GM12878 (cell line): ENCODE measurements around the gene IRX4. TPM values are rescaled to one million over a fixed set of nuclear protein-coding genes. Genes with fewer than 3 reads are reported as not detected.

Experiments used
- ATAC-seq: fragments of 200-7000 bp; cut with Tn5 transposase; 3 replicates; pipeline ENCODE4 v1.9.1; 2020; ENCODE audit warnings: mild to moderate bottlenecking, moderate library complexity
- BruUV-seq: library from RNA; stranded (reverse); fragments of 400-500 nt; replicated peaks from 2 replicates; lab custom pipeline; 2021; lab: Mats Ljungman, UMichigan
- CTCF ChIA-PET: fragments of 300-600 bp; sonication (Branson Sonifier 250); formaldehyde crosslinking; extraction: SDS; loops from one replicate; lab custom pipeline; 2021; ENCODE audit warnings: inconsistent platforms; lab: Yijun Ruan, JAX
- POLR2A ChIA-PET: fragments of 350-600 bp; formaldehyde crosslinking; extraction: SDS; loops from one replicate; lab custom pipeline; 2021; ENCODE audit warnings: inconsistent platforms; lab: Charles Lee
- RAD21 ChIA-PET: fragments of 300-600 bp; sonication (Branson Sonifier 250); formaldehyde crosslinking; loops from one replicate; lab custom pipeline; 2023; ENCODE audit warnings: antibody characterized with exemption; ENCODE audit not compliant: unreplicated experiment; lab: Charles Lee
- SMC1A ChIA-PET: fragments of 300-600 bp; sonication (Branson Sonifier 250); formaldehyde crosslinking; loops from one replicate; lab custom pipeline; 2023; ENCODE audit not compliant: unreplicated experiment, uncharacterized antibody; lab: Charles Lee
- DNase-seq: peaks from one replicate; pipeline ENCODE4 v3.0.0-alpha.2; 2011; ENCODE audit warnings: low read depth, low spot score
- FAIRE-seq: peaks from 3 replicates; lab custom pipeline; 2011; peaks lifted over from hg19 to GRCh38; lab: Jason Lieb, UNC
- H2AFZ ChIP-seq: 2 replicates; pipeline ENCODE4 v1.6.0; 2011; ENCODE audit warnings: low read depth, low read length, control low read depth; ENCODE audit not compliant: control insufficient read depth
- H3K27ac ChIP-seq: 2 replicates; pipeline ENCODE4 v1.5.1; 2011; ENCODE audit warnings: control low read depth; ENCODE audit not compliant: control insufficient read depth, insufficient read depth
- H3K27me3 ChIP-seq, 2 experiments: replicated peaks in 1 of 2; 2 replicates each; pipeline versions ENCODE4 v1.6.0 to v1.6.1; 2011; ENCODE audit warnings: low read length in 1 of 2; ENCODE audit not compliant: control insufficient read depth in 2 of 2, insufficient read depth in 2 of 2
- H3K36me3 ChIP-seq, 2 experiments: 2 replicates each; pipeline ENCODE4 v1.5.1; 2011; ENCODE audit warnings: low read length in 1 of 2; ENCODE audit not compliant: control insufficient read depth in 2 of 2, insufficient read depth in 2 of 2
- H3K4me1 ChIP-seq: 2 replicates; pipeline ENCODE4 v1.6.1; 2011; ENCODE audit warnings: mild to moderate bottlenecking, low read length, moderate library complexity, mixed read lengths; ENCODE audit not compliant: control insufficient read depth, insufficient read depth
- H3K4me2 ChIP-seq: 2 replicates; pipeline ENCODE4 v1.6.0; 2011; ENCODE audit warnings: control low read depth; ENCODE audit not compliant: control insufficient read depth, insufficient read depth
- H3K4me3 ChIP-seq: fragments of 200-600 bp; sonication (generic); 2 replicates; pipeline ENCODE4 v1.5.1; 2016
- H3K79me2 ChIP-seq: 2 replicates; pipeline ENCODE4 v1.6.0; 2011; ENCODE audit warnings: low read length; ENCODE audit not compliant: control insufficient read depth, insufficient read depth
- H3K9ac ChIP-seq: 2 replicates; pipeline ENCODE4 v1.8.0; 2011; ENCODE audit warnings: low read length, control low read depth, mixed read lengths; ENCODE audit not compliant: control insufficient read depth, insufficient read depth
- H3K9me3 ChIP-seq: replicated peaks from 3 replicates; pipeline ENCODE4 v1.5.1; 2011; ENCODE audit warnings: mild to moderate bottlenecking, low read length; ENCODE audit not compliant: control insufficient read depth, insufficient read depth
- H4K20me1 ChIP-seq: 2 replicates; pipeline ENCODE4 v1.6.0; 2011; ENCODE audit not compliant: control insufficient read depth, insufficient read depth
- HDAC6 ChIP-seq: fragments of 200-600 bp; sonication (generic); IDR thresholded peaks from one replicate; pipeline ENCODE4 v1.8.0; 2017; ENCODE audit warnings: antibody characterized with exemption; ENCODE audit not compliant: unreplicated experiment
- PBX3 ChIP-seq: IDR thresholded peaks from 2 replicates; pipeline ENCODE4 v1.6.1; 2011; ENCODE audit warnings: mild to moderate bottlenecking, low read depth, low read length, moderate library complexity; ENCODE audit not compliant: insufficient replicate concordance
- PML ChIP-seq: IDR thresholded peaks from 2 replicates; pipeline ENCODE4 v1.6.1; 2012; ENCODE audit warnings: low read length, inconsistent platforms
- PRDM15 ChIP-seq: fragments of 450-650 bp; formaldehyde crosslinking; IDR thresholded peaks from 2 replicates; pipeline ENCODE4 v1.4.0; 2020; ENCODE audit warnings: mild to moderate bottlenecking, moderate library complexity
- REST ChIP-seq: IDR thresholded peaks from 2 replicates; pipeline ENCODE4 v1.6.1; 2012; ENCODE audit warnings: mild to moderate bottlenecking, low read depth, low read length
- SUZ12 ChIP-seq: fragments of 200-600 bp; sonication (generic); IDR thresholded peaks from one replicate; pipeline ENCODE4 v1.6.1; 2018; ENCODE audit warnings: antibody characterized with exemption, mild to moderate bottlenecking; ENCODE audit not compliant: unreplicated experiment
- WGBS: methylation state at CpG from one replicate; pipeline ENCODE4 v1.1.6; 2016; ENCODE audit warnings: low lambda C conversion rate; ENCODE audit not compliant: insufficient replicate concordance, insufficient coverage; ENCODE audit errors: missing lambda C conversion rate; 5-methylcytosine and 5-hydroxymethylcytosine counted together
- in situ Hi-C: fragments of 300-500 bp; cut with MboI; formaldehyde crosslinking; loops from 9 replicates; pipeline ENCODE4 v1.14.3; 2018; ENCODE audit warnings: mixed read lengths
- intact Hi-C: fragments of 100-400 bp; cut with micrococcal nuclease; formaldehyde crosslinking; loops from one replicate; pipeline ENCODE4 v1.14.2; 2022; ENCODE audit not compliant: unreplicated experiment
- polyA plus RNA-seq, 11 experiments: library from polyadenylated mRNA; depleted of rRNA in 4 of 11; unstranded in 6 of 11; stranded (reverse) in 5 of 11; fragments of >200 nt; fragmentation: Nextera tagmentation in 4 of 11; fragmentation: Illumina TruSeq in 1 of 11; extraction: Ambion mirVana in 4 of 11; extraction: Trizol in 1 of 11; gene quantifications; 1 replicate in 1 of 11; 2 replicates in 10 of 11; pipeline versions ENCODE4 v1.2.1 to v1.2.3, GENCODE V29; 2011 to 2016; ENCODE audit warnings: inconsistent platforms in 2 of 11, missing spikeins in 2 of 11, low read depth in 1 of 11
- total RNA-seq, 4 experiments: library from RNA; depleted of rRNA in 3 of 4; stranded (reverse); fragments of >200 nt in 3 of 4; fragmentation: Illumina TruSeq in 1 of 4; extraction: Trizol in 1 of 4; gene quantifications; 2 replicates each; pipeline versions ENCODE4 v1.2.1 to v1.2.3, GENCODE V29; 2013 to 2021
- TF ChIP-seq, protein P1 (sequence below): fragments of 450-650 bp; IDR thresholded peaks from 2 replicates; pipeline ENCODE4 v1.6.1; 2017; ENCODE audit warnings: mild to moderate bottlenecking, moderate library complexity

The IRX4 gene
- total and polyA plus RNA-seq, 10 of the 15 experiments (the other 5 are each of a cell fraction or from before 2014, with no cell fraction given): not detected

GRCh38 chr5:1892211-1892610, 9.5 kb upstream of the IRX4 start:
- H4K20me1 ChIP-seq: no peaks in the 10 kb centered on the region
- no peak overlapping the region for H3K4me2 ChIP-seq
- in situ Hi-C loops (no loop called here), intact Hi-C loops (no loop called here)
- peaks cover 0 to 9% of the 10 kb centered on the region in 2 experiments; a peak in 2 of 4 replicates for H3K27me3 ChIP-seq
- no TSS peak for BruUV-seq
- ChIA-PET CTCF (no interaction called here), SMC1A (no interaction called here), POLR2A (no interaction called here), RAD21 (no interaction called here)
- H3K27ac ChIP-seq: no peak overlapping the region
- 30% methylated on average over 9 of the region's 9 CpGs for WGBS
- TF ChIP-seq SUZ12 (no peak), REST (no peak), HDAC6 (no peak), PBX3 (no peak), PML (no peak), PRDM15 (CRISPR knock-in tag) (no peak)
- TF ChIP-seq, protein P1, sequence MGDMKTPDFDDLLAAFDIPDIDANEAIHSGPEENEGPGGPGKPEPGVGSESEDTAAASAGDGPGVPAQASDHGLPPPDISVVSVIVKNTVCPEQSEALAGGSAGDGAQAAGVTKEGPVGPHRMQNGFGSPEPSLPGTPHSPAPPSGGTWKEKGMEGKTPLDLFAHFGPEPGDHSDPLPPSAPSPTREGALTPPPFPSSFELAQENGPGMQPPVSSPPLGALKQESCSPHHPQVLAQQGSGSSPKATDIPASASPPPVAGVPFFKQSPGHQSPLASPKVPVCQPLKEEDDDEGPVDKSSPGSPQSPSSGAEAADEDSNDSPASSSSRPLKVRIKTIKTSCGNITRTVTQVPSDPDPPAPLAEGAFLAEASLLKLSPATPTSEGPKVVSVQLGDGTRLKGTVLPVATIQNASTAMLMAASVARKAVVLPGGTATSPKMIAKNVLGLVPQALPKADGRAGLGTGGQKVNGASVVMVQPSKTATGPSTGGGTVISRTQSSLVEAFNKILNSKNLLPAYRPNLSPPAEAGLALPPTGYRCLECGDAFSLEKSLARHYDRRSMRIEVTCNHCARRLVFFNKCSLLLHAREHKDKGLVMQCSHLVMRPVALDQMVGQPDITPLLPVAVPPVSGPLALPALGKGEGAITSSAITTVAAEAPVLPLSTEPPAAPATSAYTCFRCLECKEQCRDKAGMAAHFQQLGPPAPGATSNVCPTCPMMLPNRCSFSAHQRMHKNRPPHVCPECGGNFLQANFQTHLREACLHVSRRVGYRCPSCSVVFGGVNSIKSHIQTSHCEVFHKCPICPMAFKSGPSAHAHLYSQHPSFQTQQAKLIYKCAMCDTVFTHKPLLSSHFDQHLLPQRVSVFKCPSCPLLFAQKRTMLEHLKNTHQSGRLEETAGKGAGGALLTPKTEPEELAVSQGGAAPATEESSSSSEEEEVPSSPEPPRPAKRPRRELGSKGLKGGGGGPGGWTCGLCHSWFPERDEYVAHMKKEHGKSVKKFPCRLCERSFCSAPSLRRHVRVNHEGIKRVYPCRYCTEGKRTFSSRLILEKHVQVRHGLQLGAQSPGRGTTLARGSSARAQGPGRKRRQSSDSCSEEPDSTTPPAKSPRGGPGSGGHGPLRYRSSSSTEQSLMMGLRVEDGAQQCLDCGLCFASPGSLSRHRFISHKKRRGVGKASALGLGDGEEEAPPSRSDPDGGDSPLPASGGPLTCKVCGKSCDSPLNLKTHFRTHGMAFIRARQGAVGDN: no peak
- no peaks in the 10 kb centered on the region for H3K79me2 ChIP-seq
- no peak overlapping the region for H3K9ac ChIP-seq
- H2AFZ ChIP-seq: no peak overlapping the region
- H3K9me3 ChIP-seq: no peaks in the 10 kb centered on the region
- H3K36me3 ChIP-seq: no peaks in the 10 kb centered on the region
- no peak for ATAC-seq
- DNase-seq: no peak
- no peak for FAIRE-seq
- H3K4me1 ChIP-seq: no peaks in the 10 kb centered on the region
- H3K4me3 ChIP-seq: no peak overlapping the region
